Measurements from ENCODE around the gene LCE1D.

LCE1D gene, protein sequence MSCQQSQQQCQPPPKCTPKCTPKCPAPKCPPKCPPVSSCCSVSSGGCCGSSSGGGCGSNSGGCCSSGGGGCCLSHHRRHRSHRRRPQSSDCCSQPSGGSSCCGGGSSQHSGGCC

DNA sequence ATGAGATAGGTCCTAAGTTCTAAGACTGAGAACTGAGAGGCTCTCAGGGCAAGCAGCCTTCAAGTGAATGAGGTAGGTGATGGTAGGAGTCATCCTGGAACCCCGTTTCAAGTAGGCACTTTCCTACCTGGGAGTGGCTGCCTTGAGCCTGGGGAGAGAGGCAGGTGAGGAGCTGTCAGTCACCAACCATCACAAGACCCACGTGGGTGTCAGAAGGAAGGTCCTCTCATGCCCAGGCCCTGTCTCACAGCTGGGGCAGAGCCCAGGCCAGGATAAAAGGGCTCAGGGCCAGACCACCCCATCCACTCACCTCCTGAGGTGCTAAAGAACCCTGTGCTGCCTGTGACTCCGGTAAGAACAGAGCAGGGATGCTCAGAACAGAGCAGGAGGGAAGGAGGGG is at the start of gene LCE1D:
LCE1D (plus strand) TSS at position 301 of the 400 bp plus-strand sequence. CDS start 1,074 bp downstream, outside the sequence.
- no peak for TF ChIP-seq POLR2A (IDR thresholded peaks at IDR 0.05; ENCODE audit: low read length)
- no peak for TF ChIP-seq GATA1 (IDR thresholded peaks at IDR 0.05; ENCODE audit: low read depth, low read length)
- DNase-seq = no peak

DNA sequence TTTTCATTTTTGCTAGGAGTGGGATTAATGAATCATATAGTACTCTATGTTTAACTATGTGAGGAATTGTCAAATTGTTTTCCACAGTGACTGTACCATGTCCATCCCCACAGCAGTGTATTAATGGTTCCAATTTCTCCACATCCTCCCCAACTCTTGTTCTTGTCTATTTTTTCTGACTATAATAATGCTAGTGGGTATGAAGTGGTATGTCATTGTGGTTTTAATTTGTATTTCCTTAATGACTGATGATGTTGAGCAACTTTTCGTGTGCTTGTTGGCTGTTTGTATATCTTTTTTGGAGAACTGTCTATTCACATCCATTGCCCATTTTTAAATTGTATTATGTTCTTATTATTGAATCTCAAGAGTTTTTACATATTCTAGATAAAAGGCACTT is 48.7 kb upstream of the LCE1D start:
- TF ChIP-seq GATA1 (IDR thresholded peaks at IDR 0.05; ENCODE audit: low read depth, low read length) = no peak
- DNase-seq = no peak

DNA sequence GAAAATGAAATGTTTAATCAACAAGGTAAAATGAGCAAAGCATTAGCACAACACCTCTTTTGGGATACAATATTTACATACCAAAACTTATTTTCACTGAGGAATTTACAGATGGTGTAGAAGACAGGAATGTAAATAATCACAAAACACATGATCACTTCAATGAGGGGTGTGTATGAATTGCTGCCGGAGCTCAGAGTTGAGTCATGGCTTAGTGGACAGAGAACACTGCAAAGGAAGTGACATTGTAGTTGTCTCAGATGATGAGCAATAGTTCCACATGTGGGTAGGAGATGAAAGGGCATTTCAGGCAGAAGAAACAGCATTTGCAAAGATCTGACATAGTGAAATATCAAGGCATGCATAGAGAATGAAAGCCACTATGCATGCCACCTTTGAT is 44.3 kb upstream of the LCE1D start:
- DNase-seq = no peak
- no peak for TF ChIP-seq POLR2A (IDR thresholded peaks at IDR 0.05; ENCODE audit: low read length)
- TF ChIP-seq GATA1 (IDR thresholded peaks at IDR 0.05; ENCODE audit: low read depth, low read length) = no peak

DNA sequence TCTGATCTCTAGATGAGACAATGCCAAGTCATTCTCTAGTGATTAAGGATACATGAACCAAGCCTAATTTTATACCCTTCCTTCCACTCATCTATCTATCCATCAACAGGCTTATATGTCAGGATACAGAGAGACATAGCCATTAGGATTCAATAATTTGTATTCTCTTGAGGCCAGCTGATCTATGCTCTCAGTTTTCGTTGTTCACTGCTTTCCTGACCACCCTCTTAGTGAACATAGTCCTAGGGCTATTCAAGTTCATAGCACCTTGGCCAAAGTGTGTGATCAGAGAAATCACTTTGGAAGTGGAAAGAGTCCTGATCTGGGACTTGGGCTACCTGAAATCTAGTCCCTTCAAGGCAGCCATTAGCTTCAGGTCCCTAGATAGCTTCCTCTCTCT is 42.9 kb upstream of the LCE1D start:
- TF ChIP-seq GATA1 (IDR thresholded peaks at IDR 0.05; ENCODE audit: low read depth, low read length) (no peak), POLR2A (IDR thresholded peaks at IDR 0.05; ENCODE audit: low read length) (no peak)

DNA sequence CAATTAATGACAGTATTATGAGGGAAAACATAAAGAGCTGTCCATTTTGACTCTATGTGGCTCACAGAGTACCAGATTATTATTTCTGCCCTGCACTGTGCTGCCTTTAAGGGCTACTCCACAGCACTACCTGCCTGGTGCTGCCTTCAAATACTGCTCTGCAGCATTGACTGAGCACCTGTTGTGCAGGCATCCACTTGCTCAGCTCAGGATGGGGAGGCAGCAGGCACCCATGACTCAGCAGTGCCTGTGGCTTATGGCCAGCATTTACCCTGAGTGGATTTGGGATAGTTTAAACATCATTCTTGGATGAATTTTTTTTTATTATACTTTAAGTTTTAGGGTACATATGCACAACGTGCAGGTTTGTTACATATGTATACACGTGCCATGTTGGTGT is 39.6 kb upstream of the LCE1D start:
- TF ChIP-seq POLR2A (IDR thresholded peaks at IDR 0.05; ENCODE audit: low read length) = no peak
- no peak for DNase-seq

More for the DNA sequence above, 42.9 kb upstream of the LCE1D start:
- DNase-seq = no peak

DNA sequence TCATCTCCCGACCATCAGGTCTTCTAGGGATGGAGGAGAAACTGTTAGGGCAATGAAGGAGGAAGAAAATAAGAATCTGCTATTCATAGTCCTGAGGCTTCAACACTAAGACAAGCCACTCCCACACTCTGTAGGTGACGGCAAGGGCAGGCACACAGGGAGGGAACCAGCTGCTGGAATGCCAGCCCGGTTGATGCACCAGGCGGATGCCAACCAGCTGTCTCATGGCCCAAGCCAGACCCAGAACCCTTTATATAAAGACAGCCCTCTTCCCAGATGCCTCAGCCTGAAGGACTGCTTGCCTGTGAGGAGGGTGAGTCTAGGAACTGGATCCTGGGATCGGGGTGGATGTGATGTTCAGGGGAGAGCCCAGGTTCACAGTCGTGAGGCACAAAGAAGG is 38.8 kb upstream of the LCE1D start, which contains the start of gene KPRP:
KPRP (plus strand) TSS at position 279 of the 400 bp plus-strand sequence. CDS start 1,564 bp downstream, outside the sequence.
- TF ChIP-seq POLR2A (IDR thresholded peaks at IDR 0.05; ENCODE audit: low read length) (no peak), GATA1 (IDR thresholded peaks at IDR 0.05; ENCODE audit: low read depth, low read length) (no peak)
- no peak for DNase-seq

DNA sequence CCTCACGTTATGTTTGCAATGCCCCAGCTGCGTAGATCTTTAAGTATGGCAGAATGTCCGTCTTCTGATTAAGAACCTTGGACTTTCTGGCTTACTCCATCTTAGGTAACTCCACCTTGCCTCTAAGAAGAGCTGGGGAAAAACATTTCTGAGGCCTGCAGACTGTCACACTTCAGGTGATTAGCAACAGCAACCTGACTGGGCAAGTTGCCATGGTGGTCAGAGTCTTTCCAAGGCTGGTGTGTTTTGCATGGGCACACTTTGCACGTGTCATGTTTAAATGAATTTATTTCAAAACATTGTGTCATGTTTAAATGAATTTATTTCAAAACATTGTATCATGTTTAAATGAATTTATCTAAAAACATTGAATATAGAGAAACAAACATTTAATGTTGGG is 37.9 kb upstream of the LCE1D start:
- TF ChIP-seq GATA1 (IDR thresholded peaks at IDR 0.05; ENCODE audit: low read depth, low read length) (no peak), POLR2A (IDR thresholded peaks at IDR 0.05; ENCODE audit: low read length) (no peak)
- no peak for DNase-seq

DNA sequence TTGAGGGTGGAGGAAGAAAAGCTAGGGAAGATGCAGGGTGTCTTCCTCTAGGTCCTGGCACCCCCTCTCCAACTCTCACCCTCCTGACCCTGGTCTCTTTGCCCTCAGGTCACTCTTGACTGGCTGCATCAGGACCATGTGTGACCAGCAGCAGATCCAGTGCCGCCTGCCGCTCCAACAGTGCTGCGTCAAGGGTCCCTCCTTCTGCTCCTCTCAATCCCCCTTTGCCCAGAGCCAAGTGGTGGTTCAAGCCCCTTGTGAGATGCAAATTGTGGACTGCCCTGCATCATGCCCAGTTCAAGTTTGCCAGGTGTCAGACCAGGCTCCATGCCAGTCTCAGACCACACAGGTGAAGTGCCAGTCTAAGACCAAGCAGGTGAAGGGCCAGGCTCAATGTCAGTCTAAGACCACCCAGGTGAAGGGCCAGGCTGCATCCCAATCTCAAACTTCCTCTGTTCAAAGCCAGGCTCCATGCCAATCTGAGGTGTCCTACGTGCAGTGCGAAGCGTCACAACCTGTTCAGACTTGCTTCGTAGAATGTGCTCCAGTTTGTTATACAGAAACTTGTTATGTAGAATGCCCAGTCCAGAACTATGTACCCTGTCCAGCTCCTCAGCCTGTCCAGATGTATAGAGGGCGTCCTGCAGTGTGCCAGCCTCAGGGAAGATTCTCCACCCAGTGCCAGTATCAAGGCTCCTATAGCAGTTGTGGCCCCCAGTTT is 36.9 kb upstream of the LCE1D start:
- DNase-seq = no peak
- no peak for TF ChIP-seq POLR2A (IDR thresholded peaks at IDR 0.05; ENCODE audit: low read length)
- TF ChIP-seq GATA1 (IDR thresholded peaks at IDR 0.05; ENCODE audit: low read depth, low read length) = no peak

DNA sequence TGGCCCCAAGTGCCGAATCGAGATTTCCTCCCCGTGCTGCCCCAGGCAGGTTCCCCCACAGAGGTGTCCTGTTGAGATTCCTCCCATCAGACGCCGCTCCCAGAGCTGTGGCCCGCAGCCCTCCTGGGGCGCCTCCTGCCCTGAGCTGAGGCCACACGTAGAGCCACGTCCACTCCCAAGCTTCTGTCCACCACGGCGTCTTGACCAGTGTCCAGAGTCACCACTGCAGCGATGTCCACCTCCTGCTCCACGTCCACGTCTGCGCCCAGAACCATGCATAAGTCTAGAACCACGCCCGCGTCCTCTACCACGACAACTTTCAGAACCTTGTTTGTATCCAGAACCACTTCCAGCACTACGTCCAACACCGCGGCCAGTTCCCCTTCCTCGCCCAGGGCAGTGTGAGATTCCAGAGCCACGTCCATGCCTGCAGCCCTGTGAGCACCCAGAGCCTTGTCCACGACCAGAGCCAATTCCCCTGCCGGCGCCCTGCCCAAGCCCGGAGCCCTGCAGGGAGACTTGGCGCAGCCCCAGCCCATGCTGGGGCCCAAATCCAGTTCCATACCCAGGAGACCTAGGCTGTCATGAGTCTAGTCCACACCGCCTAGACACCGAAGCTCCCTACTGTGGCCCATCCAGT is 35.9 kb upstream of the LCE1D start:
- no peak for DNase-seq
- TF ChIP-seq POLR2A (IDR thresholded peaks at IDR 0.05; ENCODE audit: low read length) = no peak

DNA sequence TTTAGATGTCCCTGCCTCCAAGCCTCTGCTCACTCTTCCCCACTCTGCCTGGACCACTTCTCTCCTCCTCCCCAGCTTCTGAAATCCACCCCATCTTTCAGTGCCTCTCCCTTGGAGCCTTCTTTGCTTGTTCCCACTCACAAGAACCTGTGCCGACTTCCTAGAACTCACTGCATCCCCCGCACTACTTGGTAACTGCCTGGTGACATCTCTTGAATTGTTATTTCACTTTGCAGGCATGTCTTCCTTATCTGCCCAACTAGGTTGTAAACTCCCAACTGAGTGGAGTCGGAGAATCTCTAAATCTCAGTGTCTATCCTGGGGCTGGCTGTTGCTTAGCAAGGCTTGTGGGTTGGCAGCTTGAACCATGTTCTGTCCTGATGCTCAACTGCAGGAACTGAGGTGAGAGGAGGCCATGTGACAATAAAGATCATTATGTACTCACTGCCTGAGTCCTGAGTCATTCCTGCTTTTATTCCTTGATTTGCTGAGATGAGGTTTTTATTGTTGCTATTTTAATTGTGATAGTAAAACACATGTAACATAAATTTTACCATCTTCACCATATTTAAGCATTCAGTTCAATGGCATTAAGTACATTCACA is 34.8 kb upstream of the LCE1D start:
- TF ChIP-seq GATA1 (IDR thresholded peaks at IDR 0.05; ENCODE audit: low read depth, low read length) = no peak
- no peak for TF ChIP-seq POLR2A (IDR thresholded peaks at IDR 0.05; ENCODE audit: low read length)
- no peak for DNase-seq

DNA sequence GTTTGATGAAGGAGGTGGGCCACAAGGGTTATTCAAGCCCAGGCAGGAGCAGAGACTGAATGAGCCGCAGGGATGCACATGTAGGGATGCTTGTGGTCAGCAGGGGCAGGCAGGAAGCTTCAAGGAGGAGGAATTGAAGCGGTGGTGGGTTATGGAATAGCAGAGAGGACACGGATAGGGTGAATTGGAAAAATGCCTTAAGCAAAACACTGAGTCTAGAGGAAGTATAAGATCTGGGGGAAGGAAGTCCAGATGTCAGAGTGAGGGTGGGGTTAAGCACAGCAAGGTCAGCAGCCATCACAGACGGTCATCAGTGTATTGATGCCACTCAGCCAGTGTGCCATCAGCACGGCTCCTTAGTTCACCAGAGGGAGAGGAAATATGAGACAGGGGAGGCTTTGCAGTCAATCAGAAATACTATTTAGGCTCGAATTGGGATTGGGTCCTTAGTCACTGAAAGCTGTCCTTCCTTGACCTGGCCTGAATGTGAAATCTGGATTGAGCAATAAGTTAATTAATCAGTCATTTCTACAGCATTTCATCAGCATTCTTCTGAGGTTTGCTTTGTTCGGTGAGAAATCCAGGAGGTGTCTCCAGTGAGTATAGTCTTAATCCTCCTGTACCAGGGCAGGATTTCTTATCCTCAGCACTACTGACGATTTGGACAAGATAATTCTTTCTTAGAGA is 27.5 kb upstream of the LCE1D start:
- no peak for DNase-seq
- TF ChIP-seq POLR2A (IDR thresholded peaks at IDR 0.05; ENCODE audit: low read length) = no peak
- no peak for TF ChIP-seq GATA1 (IDR thresholded peaks at IDR 0.05; ENCODE audit: low read depth, low read length)

DNA sequence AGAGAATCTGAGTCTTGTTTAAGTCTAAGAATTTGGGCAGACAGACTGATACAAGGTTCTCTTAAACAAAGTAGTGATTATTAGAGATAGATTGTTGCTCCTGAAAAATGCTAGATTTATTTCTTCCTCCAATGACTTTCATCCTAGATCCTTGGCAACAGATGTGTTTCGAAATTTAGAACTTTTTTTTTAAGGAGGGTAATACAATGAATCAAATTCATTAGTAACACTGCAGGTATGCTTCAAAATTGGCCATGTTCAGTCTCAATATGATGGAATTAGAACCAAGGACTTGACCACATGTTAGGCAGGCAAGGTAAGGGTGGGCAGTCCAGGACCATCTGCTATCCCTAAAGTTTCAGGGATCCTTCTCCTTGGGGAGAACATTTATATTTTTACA is 26.1 kb upstream of the LCE1D start:
- TF ChIP-seq GATA1 (IDR thresholded peaks at IDR 0.05; ENCODE audit: low read depth, low read length) = no peak
- no peak for TF ChIP-seq POLR2A (IDR thresholded peaks at IDR 0.05; ENCODE audit: low read length)
- DNase-seq = no peak

DNA sequence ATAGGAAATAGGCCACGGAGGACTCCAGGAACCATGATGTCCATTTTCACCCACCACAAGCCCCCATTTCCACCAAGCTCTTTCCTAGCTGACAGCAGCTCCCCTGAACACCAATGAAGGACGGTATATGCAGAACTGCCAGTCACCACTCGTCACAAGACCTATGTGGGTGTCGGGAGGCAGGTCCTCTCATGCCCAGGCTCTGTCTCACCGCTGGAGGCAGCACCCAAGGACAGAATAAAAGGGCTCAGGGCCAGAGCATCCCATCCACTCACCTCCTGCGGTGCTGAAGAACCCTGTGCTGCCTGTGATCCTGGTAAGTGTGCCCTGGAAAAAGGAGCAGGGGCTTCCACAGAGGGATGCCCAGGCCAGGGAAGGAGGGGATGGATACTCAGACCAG is 21.6 kb upstream of the LCE1D start, which contains the start of gene LCE1F:
LCE1F (plus strand) TSS at position 266 of the 400 bp plus-strand sequence. CDS start 1,232 bp downstream, outside the sequence.
- TF ChIP-seq GATA1 (IDR thresholded peaks at IDR 0.05; ENCODE audit: low read depth, low read length) = no peak
- no peak for TF ChIP-seq POLR2A (IDR thresholded peaks at IDR 0.05; ENCODE audit: low read length)
- no peak for DNase-seq

DNA sequence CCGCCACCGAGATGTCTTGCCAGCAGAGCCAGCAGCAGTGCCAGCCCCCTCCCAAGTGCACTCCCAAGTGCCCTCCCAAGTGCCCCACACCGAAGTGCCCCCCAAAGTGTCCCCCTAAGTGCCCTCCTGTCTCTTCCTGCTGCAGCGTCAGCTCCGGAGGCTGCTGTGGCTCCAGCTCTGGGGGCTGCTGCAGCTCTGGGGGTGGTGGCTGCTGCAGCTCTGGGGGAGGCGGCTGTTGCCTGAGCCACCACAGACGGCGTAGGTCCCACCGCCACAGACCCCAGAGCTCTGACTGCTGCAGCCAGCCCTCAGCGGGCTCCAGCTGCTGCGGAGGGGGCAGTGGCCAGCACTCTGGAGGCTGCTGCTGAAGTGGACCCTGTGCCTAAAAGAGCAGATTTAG is 20.2 kb upstream of the LCE1D start:
- TF ChIP-seq POLR2A (IDR thresholded peaks at IDR 0.05; ENCODE audit: low read length) (no peak), GATA1 (IDR thresholded peaks at IDR 0.05; ENCODE audit: low read depth, low read length) (no peak)
- DNase-seq = no peak

Measured in erythroblast (primary cell).